Endothelial cell of umbilical vein (primary cell): ENCODE measurements around the gene KIF26B. TPM values are rescaled to one million over a fixed set of nuclear protein-coding genes. Genes with fewer than 3 reads are reported as not detected.

ENCODE experiments used
- BruUV-seq: library from RNA; stranded (reverse); fragments of 400-500 nt; replicated peaks from 2 replicates; lab custom pipeline; 2021; lab: Mats Ljungman, UMichigan
- CTCF ChIA-PET: fragments of 300-600, 350-600 bp; sonication (Branson Sonifier 250); formaldehyde crosslinking; loops from one replicate; lab custom pipeline; 2021; ENCODE audit warnings: antibody characterized with exemption, inconsistent platforms; lab: Charles Lee
- POLR2A ChIA-PET: fragments of 300-600, 350-600 bp; sonication (Branson Sonifier 250); formaldehyde crosslinking; loops from one replicate; lab custom pipeline; 2021; ENCODE audit warnings: antibody characterized with exemption, inconsistent platforms; lab: Charles Lee
- DNase-seq: peaks from one replicate; pipeline ENCODE4 v3.0.0-alpha.2; 2011; ENCODE audit warnings: low read depth, low spot score
- FAIRE-seq: peaks from 2 replicates; lab custom pipeline; 2011; peaks lifted over from hg19 to GRCh38; lab: Jason Lieb, UNC
- H2AFZ ChIP-seq: 2 replicates; pipeline ENCODE4 v1.6.0; 2012; ENCODE audit warnings: low read depth, low read length, control low read depth, inconsistent platforms
- H3K27ac ChIP-seq: 2 replicates; pipeline ENCODE4 v1.5.1; 2011; ENCODE audit warnings: low read depth, mild to moderate bottlenecking, control low read depth, low read length, moderate library complexity; ENCODE audit not compliant: insufficient read depth
- H3K27me3 ChIP-seq, 2 experiments: 2 replicates each; pipeline versions ENCODE4 v1.6.0 to v1.6.1; 2011; ENCODE audit warnings: low read length in 2 of 2, mixed read lengths in 1 of 2; ENCODE audit not compliant: control insufficient read depth in 2 of 2, insufficient read depth in 2 of 2
- H3K36me3 ChIP-seq, 2 experiments: 2 replicates in 1 of 2; 3 replicates in 1 of 2; pipeline ENCODE4 v1.5.1; 2011; ENCODE audit warnings: low read length in 2 of 2, mild to moderate bottlenecking in 1 of 2, moderate library complexity in 1 of 2; ENCODE audit not compliant: control insufficient read depth in 2 of 2, insufficient read depth in 2 of 2; ENCODE audit errors: extremely low read depth in 1 of 2
- H3K4me1 ChIP-seq: 3 replicates; pipeline ENCODE4 v1.5.1; 2011; ENCODE audit warnings: mild to moderate bottlenecking, low read length; ENCODE audit not compliant: control insufficient read depth, insufficient read depth; ENCODE audit errors: extremely low read depth
- H3K4me2 ChIP-seq: 2 replicates; pipeline ENCODE4 v1.6.1; 2011; ENCODE audit warnings: low read length, control low read depth, mixed read lengths; ENCODE audit not compliant: insufficient read depth
- H3K4me3 ChIP-seq, 3 experiments: fragments of 200-600 bp in 1 of 3; sonication (generic), shearing (Covaris generic) in 1 of 3; replicated peaks in 1 of 3; 2 replicates each; pipeline ENCODE4 v1.5.1; 2011 to 2016; ENCODE audit warnings: control low read depth in 3 of 3, low read length in 3 of 3, mild to moderate bottlenecking in 2 of 3, inconsistent platforms in 1 of 3, low read depth in 1 of 3, moderate library complexity in 1 of 3; ENCODE audit not compliant: insufficient read depth in 1 of 3
- H3K79me2 ChIP-seq: 2 replicates; pipeline ENCODE4 v1.6.0; 2012; ENCODE audit warnings: low read length, inconsistent platforms; ENCODE audit not compliant: control insufficient read depth, insufficient read depth
- H3K9ac ChIP-seq: replicated peaks from 2 replicates; pipeline ENCODE3; 2011; ENCODE audit warnings: low read length, control low read depth; ENCODE audit not compliant: insufficient read depth; ENCODE audit errors: extremely low read depth
- H3K9me1 ChIP-seq: replicated peaks from 3 replicates; pipeline ENCODE4 v1.6.0; 2011; ENCODE audit warnings: mild to moderate bottlenecking, low read length; ENCODE audit not compliant: control insufficient read depth, insufficient read depth; ENCODE audit errors: extremely low read depth
- H3K9me3 ChIP-seq: replicated peaks from 2 replicates; pipeline ENCODE4 v1.5.1; 2012; ENCODE audit warnings: low read length, inconsistent platforms; ENCODE audit not compliant: control insufficient read depth, insufficient read depth
- H4K20me1 ChIP-seq: replicated peaks from 2 replicates; pipeline ENCODE3; 2011; ENCODE audit warnings: mild to moderate bottlenecking, low read length; ENCODE audit not compliant: control insufficient read depth, insufficient read depth; ENCODE audit errors: extremely low read depth
- EZH2 ChIP-seq: IDR thresholded peaks from 2 replicates; pipeline ENCODE4 v1.6.1; 2012; ENCODE audit warnings: borderline replicate concordance, low read depth, mild to moderate bottlenecking, moderate library complexity, low read length, inconsistent platforms; ENCODE audit not compliant: severe bottlenecking
- FOS ChIP-seq: IDR thresholded peaks from 2 replicates; pipeline ENCODE4 v1.6.1; 2011; ENCODE audit warnings: mild to moderate bottlenecking, low read length, moderate library complexity, borderline replicate concordance; ENCODE audit not compliant: insufficient read depth
- GATA2 ChIP-seq: IDR thresholded peaks from 2 replicates; pipeline ENCODE4 v1.7.0; 2011; ENCODE audit warnings: low read depth, mild to moderate bottlenecking, moderate library complexity, mixed read lengths, low read length; ENCODE audit not compliant: insufficient read length, insufficient read depth
- JUN ChIP-seq: IDR thresholded peaks from 2 replicates; pipeline ENCODE4 v1.6.1; 2011; ENCODE audit warnings: borderline replicate concordance, low read depth; ENCODE audit not compliant: insufficient read length, insufficient read depth
- MYC ChIP-seq: IDR thresholded peaks from one replicate; pipeline ENCODE4 v1.6.1; 2011; ENCODE audit warnings: mild to moderate bottlenecking, low read depth, low read length
- POLR2A ChIP-seq: IDR thresholded peaks from 2 replicates; pipeline ENCODE4 v1.6.1; 2012; ENCODE audit warnings: low read depth, mild to moderate bottlenecking, control low read depth, low read length
- POLR2AphosphoS5 ChIP-seq: IDR thresholded peaks from 2 replicates; pipeline ENCODE4 v1.6.1; 2012; ENCODE audit warnings: low read depth, mild to moderate bottlenecking, control low read depth, low read length, moderate library complexity; ENCODE audit not compliant: insufficient read depth
- dilution Hi-C: fragments of 300-500 bp; cut with MboI; formaldehyde crosslinking; loops from one replicate; pipeline ENCODE4 v1.15.0; 2019; ENCODE audit warnings: low sequenced_read_pairs; ENCODE audit not compliant: extremely low pct_ligation_motif_present
- intact Hi-C: fragments of 100-400 bp; cut with micrococcal nuclease; formaldehyde crosslinking; loops from one replicate; pipeline ENCODE4 v1.10.0; 2022
- polyA plus RNA-seq, 4 experiments: library from polyadenylated mRNA; depleted of rRNA in 3 of 4; stranded (reverse) in 3 of 4; unstranded in 1 of 4; fragments of >200 nt; gene quantifications; 2 replicates each; pipeline versions ENCODE4 v1.2.1 to v1.2.3, GENCODE V29; 2011 to 2012; ENCODE audit warnings: missing spikeins in 1 of 4
- total RNA-seq: library from RNA; stranded (reverse); gene quantifications from 2 replicates; pipeline ENCODE4 v1.2.3, GENCODE V29; 2021
- TF ChIP-seq, protein P1 (sequence below): IDR thresholded peaks from 2 replicates; pipeline ENCODE4 v1.6.1; 2011; ENCODE audit not compliant: insufficient read depth, insufficient read length
- TF ChIP-seq, protein P2 (sequence below), 2 donors: IDR thresholded peaks; 1 replicate in 1 of 2; 2 replicates in 1 of 2; pipeline ENCODE4 v1.5.1; 2011; ENCODE audit warnings: low read length in 2 of 2, mild to moderate bottlenecking in 2 of 2, moderate library complexity in 2 of 2, control low read depth in 1 of 2, inconsistent platforms in 1 of 2, low read depth in 1 of 2; ENCODE audit not compliant: insufficient read depth in 1 of 2; ENCODE audit errors: extremely low read depth in 1 of 2

The KIF26B gene
- total and polyA plus RNA-seq, 2 donors (not counting 3 experiments of a cell fraction or from before 2014, with no cell fraction given) = 0.04 to 0.49 TPM

DNA sequence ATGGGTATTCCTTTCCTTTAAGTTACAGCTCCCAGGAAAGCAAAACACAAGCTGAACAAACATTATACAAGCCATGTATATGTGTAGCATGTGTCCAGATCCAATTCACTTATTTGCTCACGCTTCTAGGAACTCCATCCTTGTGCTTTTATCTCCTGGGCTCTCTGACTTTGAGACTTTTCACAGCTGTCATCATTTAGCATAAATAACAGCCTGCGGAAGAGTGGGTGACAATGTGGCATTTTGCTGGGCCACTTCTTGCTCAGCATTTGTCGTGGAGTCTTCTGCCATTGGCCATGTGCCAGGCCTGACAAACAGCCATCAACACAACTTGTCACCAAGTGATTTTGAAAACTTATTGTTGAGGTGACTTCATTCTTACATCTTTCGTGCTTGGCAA, 164.3 kb downstream of the KIF26B start:
- H3K79me2 ChIP-seq = no peaks in the 10 kb centered on the region
- H3K4me3 ChIP-seq = no peak overlapping the region
- CTCF ChIA-PET = no interaction called here
- no peaks in the 10 kb centered on the region for H4K20me1 ChIP-seq
- H3K36me3 ChIP-seq = no peaks in the 10 kb centered on the region
- H3K9me3 ChIP-seq = no peaks in the 10 kb centered on the region
- dilution Hi-C loops (no loop called here), intact Hi-C loops (no loop called here)
- POLR2A ChIA-PET = no interaction called here
- no peaks in the 10 kb centered on the region for H3K27me3 ChIP-seq
- TF ChIP-seq EZH2 (no peak), POLR2A (no peak), GATA2 (no peak), JUN (no peak), FOS (no peak), POLR2AphosphoS5 (no peak), MYC (no peak)
- TF ChIP-seq, protein P1, sequence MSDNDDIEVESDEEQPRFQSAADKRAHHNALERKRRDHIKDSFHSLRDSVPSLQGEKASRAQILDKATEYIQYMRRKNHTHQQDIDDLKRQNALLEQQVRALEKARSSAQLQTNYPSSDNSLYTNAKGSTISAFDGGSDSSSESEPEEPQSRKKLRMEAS = no peak
- TF ChIP-seq, protein P2, sequence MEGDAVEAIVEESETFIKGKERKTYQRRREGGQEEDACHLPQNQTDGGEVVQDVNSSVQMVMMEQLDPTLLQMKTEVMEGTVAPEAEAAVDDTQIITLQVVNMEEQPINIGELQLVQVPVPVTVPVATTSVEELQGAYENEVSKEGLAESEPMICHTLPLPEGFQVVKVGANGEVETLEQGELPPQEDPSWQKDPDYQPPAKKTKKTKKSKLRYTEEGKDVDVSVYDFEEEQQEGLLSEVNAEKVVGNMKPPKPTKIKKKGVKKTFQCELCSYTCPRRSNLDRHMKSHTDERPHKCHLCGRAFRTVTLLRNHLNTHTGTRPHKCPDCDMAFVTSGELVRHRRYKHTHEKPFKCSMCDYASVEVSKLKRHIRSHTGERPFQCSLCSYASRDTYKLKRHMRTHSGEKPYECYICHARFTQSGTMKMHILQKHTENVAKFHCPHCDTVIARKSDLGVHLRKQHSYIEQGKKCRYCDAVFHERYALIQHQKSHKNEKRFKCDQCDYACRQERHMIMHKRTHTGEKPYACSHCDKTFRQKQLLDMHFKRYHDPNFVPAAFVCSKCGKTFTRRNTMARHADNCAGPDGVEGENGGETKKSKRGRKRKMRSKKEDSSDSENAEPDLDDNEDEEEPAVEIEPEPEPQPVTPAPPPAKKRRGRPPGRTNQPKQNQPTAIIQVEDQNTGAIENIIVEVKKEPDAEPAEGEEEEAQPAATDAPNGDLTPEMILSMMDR (IDR thresholded peaks at IDR 0.05; ENCODE audit: extremely low read depth in 1 of 2, insufficient read depth in 1 of 2, low read depth in 1 of 2, low read length in 2 of 2) = no peak
- no peaks in the 10 kb centered on the region for H3K4me1 ChIP-seq
- FAIRE-seq = no peak
- no peak for DNase-seq
- no peak overlapping the region for H3K9ac ChIP-seq
- H3K27ac ChIP-seq = no peak overlapping the region
- no TSS peak for BruUV-seq
- H3K4me2 ChIP-seq = no peak overlapping the region
- H3K9me1 ChIP-seq = no peaks in the 10 kb centered on the region
- H2AFZ ChIP-seq = no peak overlapping the region
